ENCODE results near the gene SLC25A38. TPM values are rescaled to one million over a fixed set of nuclear protein-coding genes. Genes with fewer than 3 reads are reported as not detected.
"Not testable (repeated sequence)": the region's sequence is repeated elsewhere in the genome, so short reads cannot be mapped to it uniquely, and the experiment has no call there.

SLC25A38 gene
- total and polyA plus RNA-seq, 4 experiments from 2014 or later = 44.5 to 55.5 (median 49.8) TPM

DNA sequence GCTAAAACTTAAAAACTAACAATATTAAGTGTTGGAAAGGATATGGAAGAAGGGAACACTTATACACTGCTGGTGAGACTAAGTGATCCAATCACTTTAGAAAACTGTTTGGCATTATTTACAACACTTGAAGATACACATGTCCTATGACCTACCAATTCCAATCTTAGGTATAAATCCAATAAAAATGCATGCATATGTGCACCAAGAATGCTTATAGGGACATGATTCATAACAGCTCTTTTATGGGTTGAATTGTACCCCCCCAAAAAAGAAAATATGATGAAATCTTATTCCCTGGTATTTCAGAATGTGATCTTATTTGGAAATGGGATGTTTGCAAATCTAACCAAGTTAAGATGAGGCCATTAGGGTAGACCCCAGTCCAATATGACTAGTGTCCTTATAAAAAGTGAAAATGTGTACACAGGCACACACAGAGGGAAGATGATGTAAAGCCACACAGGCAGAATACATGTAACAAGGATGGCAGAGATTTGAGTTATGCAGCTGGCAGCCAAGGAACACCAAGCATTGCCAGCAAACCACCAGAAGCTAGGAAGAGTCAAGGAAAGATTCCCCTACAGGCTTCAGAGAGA is 38.3 kb upstream of the SLC25A38 start:
- Histone ChIP-seq H3K9me3 (ENCODE audit: control insufficient read depth in 1 of 2, low read length in 2 of 2) (no peaks in the 10 kb centered on the region), H3K27ac (ENCODE audit: low read depth, low read length) (no peak overlapping the region), H3K4me1 (ENCODE audit: insufficient read depth, low read length) (peaks cover 19% of the 10 kb centered on the region), H3K4me3 (ENCODE audit: low read length in 2 of 2) (no peak overlapping the region), H3K36me3 (ENCODE audit: insufficient read depth, low read length) (no peaks in the 10 kb centered on the region), H3K27me3 (ENCODE audit: insufficient read depth, low read length) (no peaks in the 10 kb centered on the region)
- peaks cover 0 to 2% (median 0%) of the 10 kb centered on the region in 8 donors for H3K9me3 Mint-ChIP-seq
- H3K27me3 Mint-ChIP-seq = no peaks in the 10 kb centered on the region
- H3K4me3 Mint-ChIP-seq = no peak overlapping the region
- ChIA-PET CTCF (ENCODE audit: partially characterized antibody) (interaction anchor here (1.2 kb wide), 1 partner anchor 23 kb away, joined by 3 read pairs; no protein-coding TSS in a partner anchor), POLR2A (ENCODE audit: partially characterized antibody) (no interaction called here)
- peaks cover 7 to 39% (median 23%) of the 10 kb centered on the region in 4 donors for H3K4me1 Mint-ChIP-seq
- DNase-seq = no peak
- H3K27ac Mint-ChIP-seq = peak overlapping the region in 1 of 7 donors; percentile 28
- H3K36me3 Mint-ChIP-seq = no peaks in the 10 kb centered on the region
- intact Hi-C loops (cut with micrococcal nuclease) = loop anchor here (2.0 kb wide), 1 partner anchor 16 kb away; the partner anchor contains the start of gene CCR8

DNA sequence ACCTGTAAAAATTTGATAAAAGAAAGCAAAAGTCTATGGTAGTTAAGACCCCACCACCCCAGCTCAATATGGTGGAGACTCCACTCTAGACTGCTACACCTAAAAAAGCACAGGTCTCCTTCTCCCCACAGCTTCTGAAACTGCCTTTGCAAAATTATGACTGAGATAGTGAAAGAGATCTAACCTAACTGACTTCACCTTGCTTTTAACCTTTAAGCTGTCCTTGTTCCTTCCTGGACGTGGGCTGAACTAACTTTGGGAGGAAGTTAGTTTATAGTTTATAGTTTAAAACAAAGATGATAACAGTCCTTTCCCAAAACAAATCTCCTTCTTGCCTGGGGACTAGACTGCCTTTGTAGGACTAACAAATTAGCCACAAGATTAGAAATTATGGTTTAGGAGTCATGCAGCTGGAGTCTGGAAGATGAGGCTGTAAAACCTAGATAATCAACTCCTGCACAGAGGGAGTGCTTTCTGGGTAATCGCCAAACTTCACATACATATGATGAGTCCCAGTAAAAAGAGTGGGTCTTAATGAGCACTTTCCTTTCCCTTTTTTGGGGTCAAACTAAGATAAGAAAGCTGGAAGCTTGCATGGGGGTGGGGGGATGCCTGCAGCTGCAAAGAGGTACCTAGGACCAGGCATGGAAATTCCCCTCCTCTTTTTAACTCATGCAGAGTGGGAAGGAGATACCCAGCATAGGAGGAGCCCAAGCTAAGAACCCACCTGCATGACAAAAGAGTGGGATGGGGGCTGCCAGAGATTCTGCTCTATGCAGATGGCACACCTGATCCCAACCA is 36.2 kb upstream of the SLC25A38 start:
- Mint-ChIP-seq H3K9me3 (no peaks in the 10 kb centered on the region), H3K4me3 (peak overlapping the region in 4 of 8 donors; percentile 2 to 55 (median 32)), H3K36me3 (no peaks in the 10 kb centered on the region), H3K27ac (peak overlapping the region; percentile 0 to 78 (median 31)), H3K27me3 (no peaks in the 10 kb centered on the region), H3K4me1 (peaks cover 9 to 57% (median 32%) of the 10 kb centered on the region in 4 donors)
- H3K9me3 ChIP-seq (ENCODE audit: control insufficient read depth in 1 of 2, low read length in 2 of 2) = no peaks in the 10 kb centered on the region
- DNase-seq = no peak
- no peaks in the 10 kb centered on the region for H3K27me3 ChIP-seq (ENCODE audit: insufficient read depth, low read length)
- peaks cover 24% of the 10 kb centered on the region for H3K4me1 ChIP-seq (ENCODE audit: insufficient read depth, low read length)
- CTCF ChIA-PET (ENCODE audit: partially characterized antibody) = interaction anchor here (0.6 to 3.1 kb wide), 5 partner anchors 12 to 54 kb away, joined by 3 to 21 read pairs (median 3); no protein-coding TSS in a partner anchor
- no peaks in the 10 kb centered on the region for H3K36me3 ChIP-seq (ENCODE audit: insufficient read depth, low read length)
- intact Hi-C loops (cut with micrococcal nuclease) = no loop called here
- H3K4me3 ChIP-seq (ENCODE audit: low read length in 2 of 2) = no peak overlapping the region
- no peak overlapping the region for H3K27ac ChIP-seq (ENCODE audit: low read depth, low read length)
- POLR2A ChIA-PET (ENCODE audit: partially characterized antibody) = no interaction called here

DNA sequence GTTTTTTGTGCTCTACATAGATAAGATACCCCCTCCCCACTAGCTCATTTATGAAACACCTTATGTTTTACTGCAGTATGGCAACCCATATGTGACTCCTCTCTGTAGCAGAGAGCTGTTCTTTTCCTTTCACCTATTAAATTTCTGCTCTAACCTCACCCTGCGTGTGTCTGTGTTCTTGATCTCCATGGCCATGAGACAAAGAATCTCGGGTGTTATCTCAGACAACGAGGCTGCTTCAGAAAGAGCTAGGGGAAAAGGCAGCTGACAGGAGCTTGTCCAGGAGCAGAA is 35.6 kb upstream of the SLC25A38 start:
- Mint-ChIP-seq H3K4me3 (peak overlapping the region in 1 of 8 donors; percentile 10), H3K9me3 (no peaks in the 10 kb centered on the region), H3K36me3 (no peaks in the 10 kb centered on the region), H3K27ac (peak overlapping the region in 6 of 7 donors; percentile 8 to 78 (median 53)), H3K27me3 (no peaks in the 10 kb centered on the region), H3K4me1 (peaks cover 9 to 59% (median 32%) of the 10 kb centered on the region in 4 donors)
- Histone ChIP-seq H3K4me3 (ENCODE audit: low read length in 2 of 2) (no peak overlapping the region), H3K9me3 (ENCODE audit: control insufficient read depth in 1 of 2, low read length in 2 of 2) (no peaks in the 10 kb centered on the region), H3K27me3 (ENCODE audit: insufficient read depth, low read length) (no peaks in the 10 kb centered on the region), H3K36me3 (ENCODE audit: insufficient read depth, low read length) (no peaks in the 10 kb centered on the region), H3K27ac (ENCODE audit: low read depth, low read length) (no peak overlapping the region), H3K4me1 (ENCODE audit: insufficient read depth, low read length) (peaks cover 24% of the 10 kb centered on the region)
- DNase-seq = no peak
- intact Hi-C loops (cut with micrococcal nuclease) = no loop called here
- POLR2A ChIA-PET (ENCODE audit: partially characterized antibody) = no interaction called here
- CTCF ChIA-PET (ENCODE audit: partially characterized antibody) = interaction anchor here (0.6 to 3.1 kb wide), 4 partner anchors 13 to 55 kb away, joined by 3 to 21 read pairs (median 3); no protein-coding TSS in a partner anchor

DNA sequence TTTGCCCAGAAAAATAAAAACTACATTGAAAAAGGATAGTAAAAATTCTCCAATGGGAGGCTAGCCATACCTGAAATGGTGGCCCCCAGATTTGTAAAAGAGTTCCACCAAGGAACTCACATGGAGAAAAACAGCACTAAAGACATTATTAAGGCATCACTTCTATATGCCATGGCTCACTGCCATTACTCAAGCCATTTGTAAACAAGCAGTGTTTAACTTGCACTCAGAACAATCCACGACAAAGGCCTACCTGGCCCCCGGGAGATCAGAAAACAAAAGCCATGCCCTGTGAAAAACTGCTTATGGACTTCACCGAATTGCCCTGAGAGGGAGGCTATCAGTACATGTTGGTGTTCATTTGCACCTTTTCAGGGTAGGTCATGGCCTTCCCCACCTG is 34.1 kb upstream of the SLC25A38 start:
- Histone ChIP-seq H3K4me1 (ENCODE audit: insufficient read depth, low read length) (peaks cover 24% of the 10 kb centered on the region), H3K4me3 (ENCODE audit: low read length in 2 of 2) (no peak overlapping the region), H3K27me3 (ENCODE audit: insufficient read depth, low read length) (no peaks in the 10 kb centered on the region), H3K27ac (ENCODE audit: low read depth, low read length) (no peak overlapping the region), H3K36me3 (ENCODE audit: insufficient read depth, low read length) (no peaks in the 10 kb centered on the region), H3K9me3 (ENCODE audit: control insufficient read depth in 1 of 2, low read length in 2 of 2) (no peaks in the 10 kb centered on the region)
- intact Hi-C loops (cut with micrococcal nuclease) = no loop called here
- H3K4me3 Mint-ChIP-seq = no peak overlapping the region
- H3K4me1 Mint-ChIP-seq = peaks cover 10 to 61% (median 30%) of the 10 kb centered on the region in 4 donors
- CTCF ChIA-PET (ENCODE audit: partially characterized antibody) = no interaction called here
- POLR2A ChIA-PET (ENCODE audit: partially characterized antibody) = no interaction called here
- no peaks in the 10 kb centered on the region for H3K27me3 Mint-ChIP-seq
- H3K27ac Mint-ChIP-seq = peak overlapping the region in 3 of 7 donors; percentile 2 to 58 (median 48)
- no peaks in the 10 kb centered on the region for H3K36me3 Mint-ChIP-seq
- no peak for DNase-seq
- no peaks in the 10 kb centered on the region for H3K9me3 Mint-ChIP-seq

DNA sequence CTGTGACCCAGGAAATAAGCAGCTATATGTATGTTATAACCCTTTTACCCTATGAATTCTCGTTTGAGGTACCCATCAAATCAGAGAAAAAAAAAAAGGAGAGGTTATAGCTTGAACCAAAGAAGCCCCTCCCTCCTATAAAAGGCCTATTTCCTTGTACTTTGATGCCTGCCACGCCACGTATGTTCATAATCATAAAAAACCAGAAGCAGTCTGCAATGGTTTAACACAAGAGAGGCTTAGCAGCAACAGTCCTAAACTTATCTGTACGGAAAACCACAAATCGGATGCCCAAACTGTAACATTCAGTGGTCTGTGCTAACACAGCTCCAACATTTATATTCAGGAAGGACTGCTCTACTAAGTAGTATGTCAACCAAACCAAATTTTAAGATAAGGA is 32.5 kb upstream of the SLC25A38 start:
- POLR2A ChIA-PET (ENCODE audit: partially characterized antibody) = interaction anchor here (1.6 to 1.7 kb wide), 2 partner anchors 10 to 27 kb away, joined by 3 to 5 read pairs; no protein-coding TSS in a partner anchor
- intact Hi-C loops (cut with micrococcal nuclease) = no loop called here

DNA sequence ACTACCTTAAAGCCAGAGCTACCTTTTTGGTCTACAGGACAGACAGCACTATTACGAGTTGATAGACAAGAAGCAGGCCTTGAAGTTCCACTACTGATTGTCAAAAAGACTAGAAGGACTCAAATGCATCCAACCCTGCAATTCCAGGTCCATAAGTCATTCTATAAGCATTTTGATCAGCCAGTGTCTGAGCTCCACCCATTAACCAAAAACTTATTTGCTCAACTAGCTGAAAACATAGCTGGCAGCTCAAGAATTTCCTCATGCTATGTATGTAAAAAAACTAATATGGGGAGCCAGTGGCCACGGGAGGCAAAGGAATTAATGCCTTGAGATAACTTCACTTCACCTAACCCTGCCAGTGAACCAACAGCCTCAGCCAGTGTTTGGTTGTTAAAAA is 32.0 kb upstream of the SLC25A38 start:
- peaks cover 22% of the 10 kb centered on the region for H3K4me1 ChIP-seq (ENCODE audit: insufficient read depth, low read length)
- H3K4me3 ChIP-seq (ENCODE audit: low read length in 2 of 2); H3K36me3 Mint-ChIP-seq; H3K27me3 ChIP-seq (ENCODE audit: insufficient read depth, low read length); DNase-seq; H3K36me3 ChIP-seq (ENCODE audit: insufficient read depth, low read length); H3K27ac ChIP-seq (ENCODE audit: low read depth, low read length); H3K9me3 Mint-ChIP-seq; intact Hi-C loops (cut with micrococcal nuclease); H3K27me3 Mint-ChIP-seq; H3K9me3 ChIP-seq (ENCODE audit: control insufficient read depth in 1 of 2, low read length in 2 of 2): not testable (repeated sequence)
- ChIA-PET POLR2A (ENCODE audit: partially characterized antibody) (interaction anchor here (1.6 to 1.7 kb wide), 2 partner anchors 10 to 27 kb away, joined by 3 to 5 read pairs; no protein-coding TSS in a partner anchor), CTCF (ENCODE audit: partially characterized antibody) (interaction anchor here (2.0 kb wide), 1 partner anchor 10 kb away, joined by 5 read pairs; no protein-coding TSS in a partner anchor)
- H3K4me1 Mint-ChIP-seq = peaks cover 10 to 64% (median 34%) of the 10 kb centered on the region in 4 donors
- peak overlapping the region in 2 of 8 donors; percentile 2 to 3 for H3K4me3 Mint-ChIP-seq
- peak overlapping the region in 2 of 7 donors; percentile 55 to 79 for H3K27ac Mint-ChIP-seq

More for the DNA sequence above, 32.5 kb upstream of the SLC25A38 start:
- no peaks in the 10 kb centered on the region for H3K36me3 Mint-ChIP-seq
- H3K9me3 Mint-ChIP-seq = no peaks in the 10 kb centered on the region
- H3K4me3 Mint-ChIP-seq = peak overlapping the region in 2 of 8 donors; percentile 2
- CTCF ChIA-PET (ENCODE audit: partially characterized antibody) = interaction anchor here (2.0 kb wide), 1 partner anchor 11 kb away, joined by 5 read pairs; no protein-coding TSS in a partner anchor
- no peak for DNase-seq
- no peaks in the 10 kb centered on the region for H3K36me3 ChIP-seq (ENCODE audit: insufficient read depth, low read length)
- H3K27me3 Mint-ChIP-seq = no peaks in the 10 kb centered on the region
- peaks cover 24% of the 10 kb centered on the region for H3K4me1 ChIP-seq (ENCODE audit: insufficient read depth, low read length)
- H3K27me3 ChIP-seq (ENCODE audit: insufficient read depth, low read length) = no peaks in the 10 kb centered on the region
- peaks cover 10 to 63% (median 35%) of the 10 kb centered on the region in 4 donors for H3K4me1 Mint-ChIP-seq
- no peak overlapping the region for H3K4me3 ChIP-seq (ENCODE audit: low read length in 2 of 2)
- H3K27ac Mint-ChIP-seq = peak overlapping the region in 4 of 7 donors; percentile 5 to 79 (median 49)
- no peaks in the 10 kb centered on the region for H3K9me3 ChIP-seq (ENCODE audit: control insufficient read depth in 1 of 2, low read length in 2 of 2)
- no peak overlapping the region for H3K27ac ChIP-seq (ENCODE audit: low read depth, low read length)
